ENCODE measurements around the gene HOXD11.

Gene HOXD11

DNA sequence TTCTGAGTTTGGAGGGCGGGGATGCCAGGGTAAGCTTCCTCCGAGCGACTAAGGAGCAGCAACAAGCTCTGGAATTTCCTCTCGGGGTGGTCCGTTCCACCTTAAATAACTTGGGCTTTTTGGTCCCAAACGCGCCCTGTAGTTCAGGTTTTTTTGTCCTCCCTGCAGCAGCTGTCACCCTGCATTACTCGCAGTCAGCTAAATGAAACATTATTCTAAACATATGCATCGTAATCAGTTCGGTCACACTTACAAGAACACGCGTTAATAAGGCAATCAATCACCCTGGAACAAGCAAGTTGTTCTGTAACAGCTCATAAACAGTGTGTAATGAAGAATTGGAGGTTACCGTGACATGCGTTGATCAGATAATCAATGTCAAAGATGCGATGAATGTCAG is 31.6 kb upstream of the HOXD11 start:
- Histone ChIP-seq H4K20me1 (ENCODE audit: control insufficient read depth, insufficient read depth, low read depth, low read length) (no peaks in the 10 kb centered on the region), H3K27ac (ENCODE audit: low read depth, low read length) (no peak overlapping the region), H3K9me3 (ENCODE audit: control insufficient read depth, insufficient read depth, low read length) (no peaks in the 10 kb centered on the region), H3K4me2 (ENCODE audit: low read length) (no peak overlapping the region), H3K9me2 (replicated peaks; ENCODE audit: control insufficient read depth, low read length) (no peaks in the 10 kb centered on the region), H3F3A (ENCODE audit: control insufficient read depth, insufficient read depth) (no peaks in the 10 kb centered on the region), H3K27me3 (ENCODE audit: control insufficient read depth, low read length) (peaks cover 12% of the 10 kb centered on the region), H3K36me3 (ENCODE audit: control insufficient read depth, low read length) (no peaks in the 10 kb centered on the region), H3K4me3 (ENCODE audit: low read length) (no peak overlapping the region), H3K79me2 (ENCODE audit: control insufficient read depth, low read length) (no peaks in the 10 kb centered on the region), H3K4me1 (ENCODE audit: control insufficient read depth, low read length) (no peaks in the 10 kb centered on the region)
- no peak for TF ChIP-seq EZH2phosphoT487 (IDR thresholded peaks at IDR 0.05; ENCODE audit: borderline replicate concordance, low read length)
- TF ChIP-seq, protein P1, sequence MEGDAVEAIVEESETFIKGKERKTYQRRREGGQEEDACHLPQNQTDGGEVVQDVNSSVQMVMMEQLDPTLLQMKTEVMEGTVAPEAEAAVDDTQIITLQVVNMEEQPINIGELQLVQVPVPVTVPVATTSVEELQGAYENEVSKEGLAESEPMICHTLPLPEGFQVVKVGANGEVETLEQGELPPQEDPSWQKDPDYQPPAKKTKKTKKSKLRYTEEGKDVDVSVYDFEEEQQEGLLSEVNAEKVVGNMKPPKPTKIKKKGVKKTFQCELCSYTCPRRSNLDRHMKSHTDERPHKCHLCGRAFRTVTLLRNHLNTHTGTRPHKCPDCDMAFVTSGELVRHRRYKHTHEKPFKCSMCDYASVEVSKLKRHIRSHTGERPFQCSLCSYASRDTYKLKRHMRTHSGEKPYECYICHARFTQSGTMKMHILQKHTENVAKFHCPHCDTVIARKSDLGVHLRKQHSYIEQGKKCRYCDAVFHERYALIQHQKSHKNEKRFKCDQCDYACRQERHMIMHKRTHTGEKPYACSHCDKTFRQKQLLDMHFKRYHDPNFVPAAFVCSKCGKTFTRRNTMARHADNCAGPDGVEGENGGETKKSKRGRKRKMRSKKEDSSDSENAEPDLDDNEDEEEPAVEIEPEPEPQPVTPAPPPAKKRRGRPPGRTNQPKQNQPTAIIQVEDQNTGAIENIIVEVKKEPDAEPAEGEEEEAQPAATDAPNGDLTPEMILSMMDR (IDR thresholded peaks at IDR 0.05; ENCODE audit: low read depth, low read length, poor library complexity, severe bottlenecking), result no peak

DNA sequence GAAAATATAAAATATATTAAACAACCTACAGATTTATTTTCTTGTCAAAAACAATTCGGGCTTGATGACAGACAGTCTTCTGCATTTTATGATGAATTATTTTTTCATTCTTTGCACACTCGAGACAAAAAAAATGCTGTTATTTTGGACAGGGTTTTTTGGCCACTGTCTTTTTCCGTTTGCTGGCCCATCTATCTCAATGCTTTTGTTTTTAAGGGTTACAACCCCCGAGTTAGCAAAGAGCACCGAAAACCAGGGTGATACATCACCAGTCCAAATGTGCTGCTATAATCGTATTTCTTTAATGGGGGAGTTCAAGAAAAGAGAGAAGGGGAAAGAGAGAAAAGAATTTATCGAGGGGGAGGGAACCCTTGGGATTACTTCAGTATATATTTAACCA is 31.0 kb upstream of the HOXD11 start:
- no peak overlapping the region for H3K4me2 ChIP-seq (ENCODE audit: low read length)
- no peaks in the 10 kb centered on the region for H3K79me2 ChIP-seq (ENCODE audit: control insufficient read depth, low read length)
- H3K27me3 ChIP-seq (ENCODE audit: control insufficient read depth, low read length), result peaks cover 12% of the 10 kb centered on the region
- no peak overlapping the region for H3K4me3 ChIP-seq (ENCODE audit: low read length)
- no peaks in the 10 kb centered on the region for H4K20me1 ChIP-seq (ENCODE audit: control insufficient read depth, insufficient read depth, low read depth, low read length)
- TF ChIP-seq, protein P1 (IDR thresholded peaks at IDR 0.05; ENCODE audit: low read depth, low read length, poor library complexity, severe bottlenecking), result no peak
- no peak for TF ChIP-seq EZH2phosphoT487 (IDR thresholded peaks at IDR 0.05; ENCODE audit: borderline replicate concordance, low read length)
- H3K4me1 ChIP-seq (ENCODE audit: control insufficient read depth, low read length), result no peaks in the 10 kb centered on the region
- no peak overlapping the region for H3K27ac ChIP-seq (ENCODE audit: low read depth, low read length)
- no peaks in the 10 kb centered on the region for H3K9me2 ChIP-seq (replicated peaks; ENCODE audit: control insufficient read depth, low read length)
- no peaks in the 10 kb centered on the region for H3K36me3 ChIP-seq (ENCODE audit: control insufficient read depth, low read length)
- no peaks in the 10 kb centered on the region for H3F3A ChIP-seq (ENCODE audit: control insufficient read depth, insufficient read depth)
- peaks cover 4% of the 10 kb centered on the region; the same call in 1 of the 2 replicates for H3K9me3 ChIP-seq (ENCODE audit: control insufficient read depth, insufficient read depth, low read length)

DNA sequence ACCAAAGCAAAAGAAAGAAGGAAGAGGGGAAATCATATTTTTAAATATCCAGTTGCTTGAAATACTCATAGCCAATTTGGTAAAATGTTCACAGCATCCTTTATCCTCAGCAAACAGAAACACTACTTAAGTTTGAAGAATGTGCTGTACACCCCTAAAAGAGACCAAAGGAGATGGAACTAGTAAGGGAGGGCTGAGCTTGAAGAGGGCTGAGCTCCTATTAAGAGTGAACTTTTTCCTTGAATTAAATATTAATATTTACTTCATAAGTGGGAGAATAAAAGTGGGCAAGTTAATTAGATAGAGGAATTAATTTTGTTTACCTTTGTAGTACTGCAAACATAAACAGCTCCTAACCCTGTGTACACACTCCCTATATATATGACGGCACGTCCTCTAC is 30.3 kb upstream of the HOXD11 start:
- Histone ChIP-seq H3K4me3 (ENCODE audit: low read length) (no peak overlapping the region), H3F3A (ENCODE audit: control insufficient read depth, insufficient read depth) (no peaks in the 10 kb centered on the region), H3K27ac (ENCODE audit: low read depth, low read length) (no peak overlapping the region), H3K4me2 (ENCODE audit: low read length) (no peak overlapping the region), H3K9me3 (ENCODE audit: control insufficient read depth, insufficient read depth, low read length) (peaks cover 6% of the 10 kb centered on the region; the same call in 1 of the 2 replicates), H3K36me3 (ENCODE audit: control insufficient read depth, low read length) (no peaks in the 10 kb centered on the region), H3K27me3 (ENCODE audit: control insufficient read depth, low read length) (peaks cover 12% of the 10 kb centered on the region), H4K20me1 (ENCODE audit: control insufficient read depth, insufficient read depth, low read depth, low read length) (no peaks in the 10 kb centered on the region), H3K4me1 (ENCODE audit: control insufficient read depth, low read length) (no peaks in the 10 kb centered on the region), H3K79me2 (ENCODE audit: control insufficient read depth, low read length) (no peaks in the 10 kb centered on the region), H3K9me2 (replicated peaks; ENCODE audit: control insufficient read depth, low read length) (no peaks in the 10 kb centered on the region)
- TF ChIP-seq, protein P1 (IDR thresholded peaks at IDR 0.05; ENCODE audit: low read depth, low read length, poor library complexity, severe bottlenecking), result no peak
- TF ChIP-seq EZH2phosphoT487 (IDR thresholded peaks at IDR 0.05; ENCODE audit: borderline replicate concordance, low read length), result no peak

Data from DOHH2 (cell line).